HG03108 (cell line): ENCODE measurements around the gene PRDM15.

Source experiments
- ATAC-seq: cut with Tn5 transposase; IDR thresholded peaks from one replicate; pipeline ENCODE4 v1.9.1; 2021; ENCODE audit warnings: moderate library complexity; ENCODE audit not compliant: unreplicated experiment

Gene PRDM15

DNA sequence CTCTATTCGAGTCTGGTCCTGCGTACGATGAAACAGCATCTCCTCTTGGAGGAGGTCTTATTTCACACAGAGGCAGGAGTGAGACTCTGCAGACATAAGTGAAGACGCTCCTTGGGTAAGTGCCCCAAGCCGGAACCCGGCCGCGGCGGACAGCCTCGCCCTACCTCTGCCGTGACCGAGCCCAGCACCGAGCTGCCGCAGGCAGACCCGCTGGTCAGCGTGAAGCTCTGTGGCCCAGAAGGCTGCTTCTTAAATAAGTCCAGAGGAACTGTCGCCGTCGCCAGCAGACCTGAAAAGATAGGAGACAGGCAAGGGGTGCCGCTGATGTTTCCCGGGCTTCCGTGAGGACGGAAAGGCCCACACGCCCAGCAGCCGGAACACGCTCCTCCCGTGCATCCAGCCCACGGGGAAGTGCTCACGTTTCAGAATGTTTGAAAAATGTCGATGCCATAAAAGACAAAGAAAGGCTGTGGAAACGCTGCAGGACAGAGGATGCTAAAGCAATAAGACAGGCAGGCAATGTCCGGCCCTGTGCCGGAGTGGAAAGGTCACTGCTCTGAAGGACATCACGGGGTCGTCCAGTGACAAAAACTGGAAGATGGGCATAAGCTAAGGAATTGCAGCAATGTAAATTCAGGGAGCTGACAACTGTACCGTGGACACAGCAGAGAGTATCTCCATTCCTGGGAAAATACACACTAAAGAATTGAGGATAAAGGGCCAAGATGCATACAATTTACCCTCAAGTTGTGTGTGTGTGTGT lies 28.5 kb upstream of the PRDM15 start:
- ATAC-seq, result no peak

DNA sequence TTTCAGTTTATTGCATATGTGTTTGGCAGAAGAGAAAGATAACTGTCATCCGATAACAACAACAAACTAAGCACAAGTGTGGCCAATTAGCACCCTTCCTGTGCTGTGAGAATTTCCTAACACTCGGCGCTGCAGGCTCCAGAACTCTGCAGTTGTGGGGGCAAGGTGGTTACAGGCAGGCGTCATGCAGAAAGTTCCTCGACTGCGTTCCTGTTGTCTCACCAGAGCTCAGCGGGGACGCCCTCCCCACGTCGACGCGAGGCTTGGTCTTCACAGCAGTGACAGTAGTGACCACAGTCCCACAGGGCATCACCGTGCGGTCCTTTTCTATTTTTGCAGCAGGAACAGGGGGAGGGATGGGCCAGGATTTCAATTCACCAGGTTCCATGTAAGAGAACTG lies 27.6 kb upstream of the PRDM15 start:
- no peak for ATAC-seq

DNA sequence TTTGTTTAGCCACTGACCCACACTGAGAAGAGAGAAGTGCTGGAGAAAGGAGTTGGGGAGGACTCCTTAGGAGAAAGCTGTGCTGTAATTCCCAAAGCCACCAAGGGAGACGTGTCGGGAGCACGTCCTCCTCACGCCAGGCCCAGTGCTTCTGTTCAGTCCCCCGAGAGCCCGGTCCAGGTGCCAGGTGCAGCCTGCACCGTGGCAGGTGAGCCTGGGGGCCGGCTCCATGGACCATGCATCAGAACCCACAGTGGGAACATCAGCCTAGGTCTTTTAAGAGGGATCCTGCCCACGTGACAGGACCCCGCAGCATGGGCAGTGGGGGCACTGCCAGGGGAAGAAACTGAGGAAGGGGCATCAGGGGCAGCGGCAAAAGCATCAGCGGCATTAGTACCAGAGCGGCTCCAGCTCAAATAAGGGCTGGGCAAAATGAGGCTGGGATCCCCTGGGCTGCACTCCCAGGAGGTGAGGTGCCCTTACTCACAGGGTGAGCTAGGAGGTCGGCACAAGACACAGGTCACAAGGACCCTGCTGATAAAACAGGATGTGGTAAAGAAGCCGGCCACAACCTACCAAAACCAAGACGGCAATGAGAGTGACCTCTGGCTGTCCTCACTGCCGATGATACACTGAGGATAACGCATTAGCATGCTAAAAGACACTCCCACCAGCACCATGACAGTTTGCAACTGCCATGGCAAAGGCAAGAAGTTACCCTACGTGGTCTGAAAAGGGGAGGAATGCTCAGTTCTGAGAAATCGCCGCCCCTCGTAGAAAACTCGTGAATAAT lies 24.6 kb upstream of the PRDM15 start:
- no peak for ATAC-seq

DNA sequence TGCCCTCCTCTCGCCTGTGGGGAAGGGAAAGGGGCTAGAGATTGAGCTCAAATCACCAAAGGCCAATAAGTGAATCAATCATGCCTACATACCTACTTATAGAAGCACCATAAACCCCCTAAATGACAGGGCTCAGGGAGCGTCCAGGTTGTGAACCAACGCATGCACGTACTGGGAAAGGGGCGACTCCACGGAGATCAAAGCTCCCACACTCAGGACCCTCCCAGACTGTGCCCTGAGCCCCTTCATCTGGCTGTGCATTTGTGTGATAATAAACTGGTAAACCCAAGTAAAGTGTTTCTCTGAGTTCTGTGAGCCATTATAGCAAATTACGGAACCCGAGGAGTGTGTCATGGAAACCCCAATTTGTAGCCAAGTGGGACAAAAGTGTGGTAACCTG lies 23.8 kb upstream of the PRDM15 start:
- ATAC-seq, result no peak

DNA sequence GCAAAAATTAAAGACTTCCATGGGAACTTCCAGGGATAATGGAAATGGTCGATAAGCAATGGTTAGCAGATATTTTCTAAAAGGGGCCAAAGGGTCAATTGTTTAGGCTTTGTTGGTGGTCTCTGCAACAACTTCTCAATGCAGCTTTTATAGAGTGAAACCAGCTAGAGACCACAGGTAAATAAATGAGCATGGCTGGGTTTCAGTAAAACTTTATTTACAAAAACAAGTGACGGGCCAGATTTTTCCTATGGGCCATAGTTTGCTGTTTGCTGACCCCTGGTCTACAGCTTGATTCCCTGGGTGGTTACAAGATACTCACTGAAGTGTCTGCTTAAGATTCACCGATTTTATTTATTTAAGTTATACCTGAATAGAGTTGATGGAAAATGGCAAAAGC lies 22.6 kb upstream of the PRDM15 start:
- no peak for ATAC-seq

DNA sequence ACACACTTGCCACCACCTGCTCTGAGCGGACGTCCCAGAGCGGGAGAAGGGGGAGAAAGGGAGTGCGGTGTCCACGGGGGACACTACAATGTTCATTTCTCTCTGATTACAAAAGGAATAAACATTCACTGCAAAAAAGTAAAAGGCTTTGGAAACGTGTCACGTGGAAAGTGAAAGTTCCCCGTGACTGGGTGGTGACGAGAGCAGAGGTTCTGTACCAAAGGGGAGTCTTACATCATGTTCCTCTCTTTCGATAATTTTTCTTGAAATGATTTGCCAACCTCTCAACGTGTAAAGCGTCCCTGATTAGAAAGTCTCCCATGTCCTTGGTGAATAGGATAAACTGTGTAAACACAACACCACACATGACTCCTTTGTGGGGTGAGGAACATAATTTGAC lies 22.0 kb upstream of the PRDM15 start:
- no peak for ATAC-seq

DNA sequence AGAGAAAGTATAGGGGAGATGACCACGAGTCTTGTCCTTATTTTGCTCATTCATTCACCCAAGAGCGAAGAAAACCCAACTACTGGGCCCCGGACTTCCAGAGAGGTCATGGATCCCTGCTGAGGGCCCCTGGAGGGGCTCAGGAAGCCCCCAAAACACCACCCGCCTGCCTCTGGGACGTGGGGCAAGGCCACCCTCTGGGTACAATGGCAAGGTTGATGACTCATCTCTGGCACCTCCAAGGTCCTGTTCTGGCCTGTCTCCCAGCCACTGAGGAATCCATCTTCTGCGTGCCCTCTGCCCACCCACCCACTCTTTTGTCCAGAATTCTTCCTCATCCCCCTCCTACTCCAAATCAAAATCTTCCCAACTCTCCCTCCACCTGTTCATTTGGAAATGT lies 21.3 kb upstream of the PRDM15 start:
- ATAC-seq, result no peak

DNA sequence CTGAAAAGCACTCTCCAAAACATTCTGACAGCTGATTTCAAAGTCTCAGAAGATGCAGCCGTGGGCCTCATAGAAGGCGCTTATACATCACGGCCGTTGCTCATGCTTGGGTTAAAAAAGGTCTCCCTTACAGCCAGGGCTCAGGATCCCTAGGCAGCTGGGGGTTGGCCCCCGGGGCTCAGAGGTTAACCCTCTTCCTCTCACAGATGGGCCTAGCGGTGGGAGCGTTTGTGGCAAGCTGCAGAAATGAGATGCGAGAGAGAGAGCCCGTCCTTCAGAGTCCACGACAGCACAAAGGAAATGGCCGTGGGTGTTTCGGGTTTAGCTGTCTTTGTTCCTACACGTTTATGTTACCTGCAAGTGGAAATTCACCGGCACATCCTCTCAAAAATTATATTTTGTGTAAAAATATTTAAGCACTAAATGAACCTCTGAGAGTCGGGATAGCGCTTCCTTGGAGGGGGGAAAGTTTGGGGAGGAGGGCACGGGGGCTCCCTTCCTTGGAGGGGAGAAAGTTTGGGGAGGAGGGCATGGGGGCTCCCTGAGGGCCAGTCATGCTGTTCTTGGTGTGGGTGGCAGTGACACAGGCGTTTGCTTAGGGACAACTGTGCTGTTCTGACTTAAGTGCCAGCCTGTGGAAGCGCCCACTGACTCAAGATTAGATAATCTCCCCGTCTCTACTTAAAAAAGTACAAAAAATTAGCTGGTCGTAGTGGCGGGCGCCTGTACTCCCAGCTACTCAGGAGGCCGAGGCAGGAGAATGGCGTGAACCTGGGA lies 20.5 kb upstream of the PRDM15 start:
- no peak for ATAC-seq

DNA sequence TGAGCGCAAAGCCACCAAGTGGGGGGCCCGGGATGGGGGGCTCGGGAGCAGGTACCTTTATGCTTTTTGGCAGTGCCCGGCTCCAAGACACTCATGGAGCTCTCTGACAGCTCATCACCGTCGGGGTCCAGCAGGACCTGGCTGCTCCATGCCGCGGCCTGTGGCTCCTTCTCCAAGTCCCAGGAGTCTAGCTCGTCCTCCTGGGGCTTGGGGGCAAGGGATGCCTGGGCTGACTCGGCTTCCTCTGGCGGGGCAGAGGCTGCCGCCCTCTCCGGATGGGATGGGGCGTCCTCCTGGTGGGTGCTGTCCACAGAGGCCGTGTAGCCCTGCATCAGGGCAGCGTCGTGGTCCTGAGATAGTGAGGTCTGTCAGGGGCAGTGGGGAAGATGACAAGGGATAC lies 19.9 kb upstream of the PRDM15 start:
- ATAC-seq, result no peak

DNA sequence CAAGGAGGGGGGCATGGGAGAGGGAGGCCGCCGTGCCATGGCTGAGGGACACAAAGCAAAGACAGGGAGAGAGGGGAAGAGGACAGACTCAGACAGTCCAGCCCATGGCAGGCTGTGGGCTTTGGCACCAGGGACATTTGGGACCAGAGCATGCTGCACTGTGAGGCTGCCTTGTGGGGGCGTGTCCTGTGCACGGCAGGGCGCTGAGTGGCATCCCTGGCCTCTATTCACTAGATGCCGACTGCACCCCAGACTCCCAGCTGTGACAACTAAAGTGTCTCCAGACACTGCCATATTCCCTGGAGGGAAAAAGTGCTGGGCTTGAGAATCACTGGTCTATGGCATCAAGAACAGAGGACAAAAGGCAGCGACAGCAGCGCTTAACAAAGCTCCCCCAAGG lies 18.6 kb upstream of the PRDM15 start:
- ATAC-seq, result no peak

DNA sequence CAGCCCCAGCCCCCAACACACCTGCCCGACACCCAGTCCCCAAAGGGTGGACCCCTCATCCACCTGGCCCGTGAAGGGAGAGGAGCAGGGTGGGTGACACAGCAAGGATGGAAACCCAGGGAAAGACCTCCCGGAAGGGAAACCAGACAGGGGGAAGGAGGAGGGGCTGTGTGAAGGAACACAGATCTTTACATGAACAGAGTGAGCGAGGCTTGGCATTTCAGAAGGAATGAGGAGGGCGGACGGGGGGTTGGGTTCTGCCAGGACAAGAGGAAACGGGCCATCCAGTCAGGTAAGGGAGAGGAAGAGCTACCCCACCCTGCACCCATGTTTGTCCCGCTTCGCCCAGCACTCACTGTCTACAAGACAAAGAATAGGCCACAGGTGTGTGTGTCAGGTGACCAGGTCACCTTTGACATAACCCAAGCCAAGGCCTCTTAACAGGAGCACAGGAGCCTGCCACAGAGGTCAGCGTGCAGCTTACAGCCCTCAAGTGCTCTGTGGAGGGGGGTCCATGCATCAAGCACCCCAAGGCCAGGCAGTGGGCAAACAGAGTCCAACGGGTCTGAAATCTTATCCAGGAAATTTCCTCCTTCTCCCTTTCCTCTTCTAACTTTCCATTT lies 18.0 kb upstream of the PRDM15 start:
- ATAC-seq, result no peak

DNA sequence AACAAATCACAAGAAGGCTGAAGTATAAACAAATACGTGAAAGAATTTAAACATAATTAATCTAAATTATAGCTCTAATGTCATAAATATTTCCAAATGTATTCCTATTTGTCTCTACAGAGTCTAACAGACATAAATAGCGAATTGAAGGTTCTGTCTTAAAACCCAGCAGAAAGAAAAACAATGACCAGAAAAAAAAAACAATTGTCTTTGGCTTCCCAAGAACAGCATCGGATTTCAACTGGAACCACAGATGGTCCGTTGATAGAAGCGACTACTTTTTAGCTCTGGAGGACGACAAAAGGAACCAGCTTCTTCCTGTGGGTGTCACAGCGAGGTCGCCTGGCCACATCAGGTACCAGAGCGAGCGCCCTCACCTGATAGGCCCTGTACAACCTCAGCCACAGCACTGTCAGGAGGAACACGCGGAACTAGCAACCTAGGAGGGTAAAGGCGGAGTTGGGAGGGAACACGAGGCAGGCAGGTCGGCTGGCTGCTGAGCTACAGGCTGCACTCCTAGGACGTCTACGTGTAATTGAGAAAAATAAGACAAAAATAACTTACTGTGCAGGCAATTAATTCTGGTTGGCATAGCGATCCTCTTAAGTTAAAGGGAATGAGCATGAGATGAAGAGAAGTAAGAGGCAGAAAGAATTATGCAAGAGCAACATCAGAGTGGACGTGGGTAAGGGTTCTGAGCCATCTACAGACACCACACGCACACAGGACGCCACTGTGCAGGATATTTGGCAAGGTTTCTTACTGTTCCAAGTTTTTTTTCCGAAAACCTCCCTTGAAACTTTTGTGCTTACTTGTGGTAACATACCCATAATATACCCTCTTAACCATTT lies 16.7 kb upstream of the PRDM15 start:
- ATAC-seq, result no peak

DNA sequence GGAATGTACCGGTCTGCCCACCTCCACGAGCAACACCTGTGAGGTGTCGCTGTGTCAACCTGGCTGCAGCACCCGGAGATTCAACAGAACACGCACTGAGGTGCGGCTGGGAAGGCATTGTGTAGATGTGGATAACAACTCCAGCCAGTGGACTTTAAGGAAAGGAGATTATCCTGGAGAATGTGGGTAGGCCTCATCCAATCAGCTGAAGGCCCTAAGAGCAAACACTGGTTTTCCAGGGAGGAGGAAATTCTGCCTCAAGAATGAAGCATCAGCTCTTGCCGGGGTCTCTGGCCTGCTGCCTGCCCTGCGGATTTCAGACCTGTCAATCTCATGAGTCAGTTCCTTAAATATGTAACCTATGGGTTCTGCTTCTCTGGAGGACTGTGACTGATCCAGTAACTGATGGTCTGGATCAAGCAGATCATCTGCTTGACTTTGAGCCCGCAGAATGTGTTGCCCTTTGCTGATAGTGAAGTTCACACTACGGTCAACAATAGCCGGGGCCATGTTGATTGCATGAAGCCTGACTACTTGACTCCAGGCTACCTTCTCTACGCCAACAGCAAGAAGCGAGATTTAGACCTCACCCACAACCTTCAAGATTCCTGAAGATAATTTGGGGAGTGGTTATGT lies 15.9 kb upstream of the PRDM15 start:
- no peak for ATAC-seq

DNA sequence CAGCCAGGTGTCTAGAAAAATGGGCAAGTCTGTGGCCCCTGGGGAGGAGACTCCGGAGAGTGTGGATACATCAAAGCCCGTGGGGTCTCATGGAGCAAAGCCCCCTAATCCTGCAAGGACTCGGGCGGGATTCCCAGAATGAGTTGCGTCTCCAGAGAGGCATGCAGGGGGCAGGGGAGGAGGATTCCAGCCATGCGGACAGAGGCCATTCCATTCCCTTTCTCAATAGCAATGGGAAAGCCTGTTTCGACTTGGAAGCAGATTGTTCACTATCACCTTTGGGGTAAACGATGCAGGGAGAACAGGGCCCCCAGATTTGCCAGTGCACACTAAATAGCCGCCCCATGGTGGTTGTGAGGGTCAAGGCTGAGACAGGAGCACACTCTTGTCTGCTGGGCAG lies 15.4 kb upstream of the PRDM15 start:
- no peak for ATAC-seq

DNA sequence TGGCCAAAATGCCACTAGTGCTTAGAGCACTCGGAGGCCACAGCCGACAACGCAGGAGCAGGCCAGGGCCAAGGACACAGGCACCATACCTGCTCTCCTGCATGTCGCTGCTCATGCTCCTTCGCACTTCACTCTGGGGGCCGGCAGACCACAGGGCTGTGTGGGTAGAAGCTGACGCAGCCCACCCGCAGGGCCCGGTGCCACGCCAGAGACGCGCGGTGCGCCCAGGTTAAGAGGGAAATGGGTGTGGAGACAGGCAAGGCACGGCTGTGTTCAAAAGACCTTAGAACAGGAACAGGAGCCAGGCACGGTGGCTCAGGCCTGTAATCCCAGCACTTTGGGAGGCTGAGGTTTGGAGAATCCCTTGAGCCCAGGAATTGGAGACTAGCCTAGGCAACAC lies 13.6 kb upstream of the PRDM15 start:
- ATAC-seq, result no peak

DNA sequence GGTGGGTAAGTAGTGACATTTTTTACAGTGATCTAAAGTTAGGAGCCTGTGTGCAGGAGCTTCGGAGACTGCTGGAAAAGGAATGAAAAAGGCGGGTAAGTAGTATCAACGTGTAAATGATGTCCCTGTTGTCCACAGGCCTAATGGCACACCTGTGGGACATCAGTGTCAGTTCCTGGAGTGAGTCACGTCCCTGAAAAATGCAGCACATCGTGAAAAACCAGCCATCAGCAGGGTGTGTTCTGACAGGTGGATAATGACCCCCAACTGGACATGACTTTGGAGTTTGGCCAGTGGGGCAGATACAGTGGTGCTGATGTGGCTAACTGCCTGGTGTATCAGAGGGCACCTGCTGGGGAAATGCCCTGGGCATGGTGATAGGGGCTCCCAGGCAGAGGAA lies 12.0 kb upstream of the PRDM15 start:
- ATAC-seq, result no peak

DNA sequence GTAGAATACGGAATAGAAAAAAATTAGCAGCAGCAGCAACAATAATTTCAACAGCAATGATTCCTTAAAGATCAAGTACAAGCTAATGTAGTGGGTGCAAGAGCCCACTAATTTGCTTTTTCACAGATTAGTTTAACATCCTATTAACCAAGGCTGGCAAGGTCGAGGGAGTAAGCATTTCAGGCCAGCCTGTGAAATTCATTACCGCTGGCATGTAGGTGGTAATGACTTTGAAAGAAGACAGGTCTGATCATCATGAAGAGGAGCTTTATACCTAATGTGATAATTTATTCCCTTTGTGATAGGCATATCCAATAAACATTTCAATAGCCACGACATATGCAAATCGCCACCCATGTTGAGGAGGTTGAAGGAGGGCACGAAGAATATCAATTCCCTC lies 11.2 kb upstream of the PRDM15 start:
- ATAC-seq, result no peak

DNA sequence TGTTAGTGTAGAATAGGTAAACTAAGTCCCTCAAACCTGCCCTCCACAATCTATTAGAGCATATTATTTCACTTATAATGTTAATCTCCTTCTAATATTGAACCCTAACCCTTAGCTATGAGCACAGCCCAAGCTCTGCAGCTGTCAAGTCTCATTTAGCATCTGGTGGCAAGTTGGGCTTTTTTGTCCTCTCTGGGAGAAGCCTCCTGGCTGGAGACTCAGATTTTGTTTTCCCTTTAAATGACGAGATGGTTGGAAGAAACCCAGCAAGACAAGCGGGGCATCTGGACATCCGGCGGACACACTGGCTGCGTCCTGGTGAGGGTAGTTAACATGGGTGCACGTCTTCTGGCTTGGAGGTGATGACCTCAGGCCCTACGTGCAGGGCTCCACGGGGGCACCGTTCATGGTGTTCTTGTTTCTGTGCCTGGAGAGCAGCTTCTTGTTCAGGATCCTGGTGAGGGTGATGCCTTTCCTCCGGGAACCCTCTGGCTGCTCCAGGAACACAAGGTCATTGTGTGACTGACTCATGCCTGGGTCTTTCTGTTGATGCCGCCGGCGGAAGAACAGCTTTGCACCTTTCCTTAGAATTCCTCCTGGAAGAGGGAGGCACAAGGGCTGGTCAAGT lies 9.7 kb upstream of the PRDM15 start:
- no peak for ATAC-seq

DNA sequence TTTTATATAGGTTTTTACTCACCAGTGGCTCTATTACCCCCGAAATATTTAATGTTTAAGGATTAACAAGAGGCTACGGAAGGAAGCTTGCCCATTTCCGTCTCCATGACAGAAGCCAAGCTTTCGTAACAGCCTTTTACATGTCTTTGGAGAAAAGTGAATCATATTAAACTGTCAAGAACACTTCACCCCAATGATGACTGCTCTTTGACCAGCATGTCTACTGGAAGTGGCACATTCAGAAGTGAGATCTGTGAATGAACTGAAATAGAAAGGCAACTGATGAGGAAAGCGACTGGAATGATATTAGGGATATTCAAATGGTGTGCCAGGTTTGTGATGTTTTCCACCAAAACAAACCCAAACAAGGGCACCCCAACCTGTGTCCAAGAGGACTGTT lies 8.5 kb upstream of the PRDM15 start:
- ATAC-seq, result no peak

DNA sequence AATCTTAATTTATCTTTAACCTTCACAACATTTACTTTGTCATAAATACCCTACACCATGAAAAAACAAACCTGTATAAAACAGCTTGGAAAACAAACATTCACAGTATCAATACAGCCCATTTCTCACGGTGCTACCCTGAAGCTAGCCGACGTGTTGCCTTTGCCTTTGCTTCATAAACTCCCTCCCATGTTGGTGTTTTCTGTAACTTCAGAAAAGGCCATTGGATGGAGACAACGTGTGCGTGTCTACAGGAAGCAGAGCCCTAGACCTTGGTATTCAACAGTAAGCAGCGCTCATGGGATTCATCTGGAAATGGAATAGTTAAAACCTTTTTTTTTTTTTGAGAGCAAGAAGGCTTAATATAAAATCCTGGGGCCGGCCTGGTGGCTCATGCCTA lies 7.2 kb upstream of the PRDM15 start:
- ATAC-seq, result no peak
